Ectodermal cell (in vitro differentiated cells): Measurements from ENCODE around the gene LRP1-AS.

Experiments used
- H3K27ac ChIP-seq: 2 replicates; pipeline ENCODE4 v1.7.0; 2013; ENCODE audit warnings: mild to moderate bottlenecking, low read depth, low read length; ENCODE audit not compliant: insufficient read depth, poor library complexity, severe bottlenecking
- H3K27me3 ChIP-seq: 2 replicates; pipeline ENCODE4 v1.7.0; 2013; ENCODE audit warnings: mild to moderate bottlenecking, low read length; ENCODE audit not compliant: insufficient read depth, control insufficient read depth, poor library complexity, severe bottlenecking
- H3K36me3 ChIP-seq: one replicate; pipeline ENCODE4 v1.7.0; 2013; ENCODE audit warnings: low read length; ENCODE audit not compliant: control insufficient read depth, insufficient read depth
- H3K4me1 ChIP-seq: one replicate; pipeline ENCODE4 v1.7.0; 2013; ENCODE audit warnings: low read length; ENCODE audit not compliant: control insufficient read depth, insufficient read depth
- H3K4me3 ChIP-seq: 2 replicates; pipeline ENCODE4 v1.7.0; 2013; ENCODE audit warnings: low read depth, low read length, control low read depth; ENCODE audit not compliant: insufficient read depth
- H3K9me3 ChIP-seq: 2 replicates; pipeline ENCODE4 v1.7.0; 2013; ENCODE audit warnings: mild to moderate bottlenecking, low read length, moderate library complexity; ENCODE audit not compliant: control insufficient read depth
- WGBS, 2 experiments: methylation state at CpG; one replicate each; pipeline ENCODE4 v1.1.7; 2013; ENCODE audit warnings: missing lambda C conversion rate in 2 of 2; 5-methylcytosine and 5-hydroxymethylcytosine counted together

The LRP1-AS gene

DNA sequence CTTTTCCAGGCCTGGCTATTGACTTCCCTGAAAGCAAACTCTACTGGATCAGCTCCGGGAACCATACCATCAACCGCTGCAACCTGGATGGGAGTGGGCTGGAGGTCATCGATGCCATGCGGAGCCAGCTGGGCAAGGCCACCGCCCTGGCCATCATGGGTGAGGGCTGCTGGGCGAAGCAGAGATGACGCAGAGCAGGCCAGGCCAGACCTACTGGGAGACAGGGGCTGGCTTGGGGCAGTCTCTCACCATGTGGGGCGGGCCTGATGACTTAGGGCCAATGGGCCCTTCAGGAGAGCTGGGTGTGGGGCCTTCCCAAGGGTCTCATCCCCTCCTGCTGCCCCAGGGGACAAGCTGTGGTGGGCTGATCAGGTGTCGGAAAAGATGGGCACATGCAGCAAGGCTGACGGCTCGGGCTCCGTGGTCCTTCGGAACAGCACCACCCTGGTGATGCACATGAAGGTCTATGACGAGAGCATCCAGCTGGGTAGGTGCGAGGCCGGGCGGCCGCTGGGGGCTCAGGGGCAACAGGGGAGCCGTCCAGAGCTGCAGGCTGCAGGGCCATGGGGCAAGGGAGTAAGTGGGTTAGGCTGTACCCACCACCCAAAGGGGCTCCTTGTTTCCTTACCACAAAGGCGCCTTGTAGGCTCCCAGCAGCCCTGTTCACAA lies 33.0 kb upstream of the LRP1-AS start:
- H3K9me3 ChIP-seq = no peaks in the 10 kb centered on the region

DNA sequence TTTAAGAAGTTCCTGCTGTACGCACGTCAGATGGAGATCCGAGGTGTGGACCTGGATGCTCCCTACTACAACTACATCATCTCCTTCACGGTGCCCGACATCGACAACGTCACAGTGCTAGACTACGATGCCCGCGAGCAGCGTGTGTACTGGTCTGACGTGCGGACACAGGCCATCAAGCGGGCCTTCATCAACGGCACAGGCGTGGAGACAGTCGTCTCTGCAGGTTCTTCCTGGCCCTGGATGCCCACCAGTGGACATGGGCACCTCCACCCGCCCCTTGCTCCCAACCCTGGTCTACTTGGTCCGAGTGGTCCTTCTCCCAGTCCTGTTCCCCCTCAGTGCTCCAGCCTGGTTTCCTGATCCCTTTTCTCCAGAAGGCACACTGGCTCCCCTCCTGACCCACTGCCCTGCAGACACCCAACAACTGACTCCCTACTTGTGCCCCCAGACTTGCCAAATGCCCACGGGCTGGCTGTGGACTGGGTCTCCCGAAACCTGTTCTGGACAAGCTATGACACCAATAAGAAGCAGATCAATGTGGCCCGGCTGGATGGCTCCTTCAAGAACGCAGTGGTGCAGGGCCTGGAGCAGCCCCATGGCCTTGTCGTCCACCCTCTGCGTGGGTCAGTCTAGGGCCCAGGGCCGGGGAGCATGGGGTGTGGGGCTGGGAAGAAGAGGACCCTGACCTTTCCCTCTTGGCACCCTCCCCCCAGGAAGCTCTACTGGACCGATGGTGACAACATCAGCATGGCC lies 32.1 kb upstream of the LRP1-AS start:
- no peak overlapping the region for H3K27ac ChIP-seq
- 96% methylated on average over 27 of the region's 27 CpGs for WGBS, 2 experiments
- H3K36me3 ChIP-seq = peaks cover 57% of the 10 kb centered on the region
- H3K4me3 ChIP-seq = no peak overlapping the region
- H3K4me1 ChIP-seq = no peaks in the 10 kb centered on the region
- H3K9me3 ChIP-seq = no peaks in the 10 kb centered on the region
- H3K27me3 ChIP-seq = no peaks in the 10 kb centered on the region

More for the DNA sequence above, 33.0 kb upstream of the LRP1-AS start:
- 94% methylated on average over 20 of the region's 20 CpGs for WGBS, 2 experiments
- no peak overlapping the region for H3K27ac ChIP-seq
- no peaks in the 10 kb centered on the region for H3K27me3 ChIP-seq
- H3K4me3 ChIP-seq = no peak overlapping the region
- H3K36me3 ChIP-seq = peaks cover 67% of the 10 kb centered on the region
- no peaks in the 10 kb centered on the region for H3K4me1 ChIP-seq

DNA sequence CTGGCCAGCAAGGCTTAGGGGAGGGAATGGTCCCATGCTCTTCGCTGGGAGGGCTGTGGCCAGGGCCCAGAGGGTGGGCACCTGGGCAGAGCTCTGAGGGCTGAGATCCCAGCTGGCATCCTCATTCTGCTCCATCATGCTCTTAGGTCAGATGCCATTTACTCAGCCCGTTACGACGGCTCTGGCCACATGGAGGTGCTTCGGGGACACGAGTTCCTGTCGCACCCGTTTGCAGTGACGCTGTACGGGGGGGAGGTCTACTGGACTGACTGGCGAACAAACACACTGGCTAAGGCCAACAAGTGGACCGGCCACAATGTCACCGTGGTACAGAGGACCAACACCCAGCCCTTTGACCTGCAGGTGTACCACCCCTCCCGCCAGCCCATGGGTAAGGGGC lies 30.8 kb upstream of the LRP1-AS start:
- H3K27ac ChIP-seq = no peak overlapping the region
- H3K27me3 ChIP-seq = no peaks in the 10 kb centered on the region
- 95 to 96% methylated on average over 14 of the region's 14 CpGs for WGBS, 2 experiments
- no peaks in the 10 kb centered on the region for H3K4me1 ChIP-seq
- peaks cover 54% of the 10 kb centered on the region for H3K36me3 ChIP-seq
- H3K9me3 ChIP-seq = no peaks in the 10 kb centered on the region
- no peak overlapping the region for H3K4me3 ChIP-seq

DNA sequence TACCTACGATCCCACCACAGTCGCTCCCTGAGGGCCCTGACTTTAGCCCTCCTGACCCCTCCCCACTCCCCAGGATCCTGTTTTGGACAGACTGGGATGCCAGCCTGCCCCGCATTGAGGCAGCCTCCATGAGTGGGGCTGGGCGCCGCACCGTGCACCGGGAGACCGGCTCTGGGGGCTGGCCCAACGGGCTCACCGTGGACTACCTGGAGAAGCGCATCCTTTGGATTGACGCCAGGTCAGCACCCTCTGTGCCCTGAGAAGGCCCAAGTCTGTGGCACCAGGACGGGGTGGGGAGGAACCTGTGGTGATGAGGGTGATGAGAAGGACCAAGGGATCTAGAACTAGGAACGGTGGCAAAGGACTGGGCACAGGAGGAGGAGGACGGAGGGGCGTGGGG lies 29.9 kb upstream of the LRP1-AS start:
- Histone ChIP-seq H3K27ac (no peak overlapping the region), H3K4me1 (no peaks in the 10 kb centered on the region), H3K4me3 (no peak overlapping the region), H3K9me3 (no peaks in the 10 kb centered on the region), H3K36me3 (peaks cover 53% of the 10 kb centered on the region), H3K27me3 (no peaks in the 10 kb centered on the region)
- WGBS, 2 experiments = 96 to 98% methylated on average over 16 of the region's 16 CpGs

DNA sequence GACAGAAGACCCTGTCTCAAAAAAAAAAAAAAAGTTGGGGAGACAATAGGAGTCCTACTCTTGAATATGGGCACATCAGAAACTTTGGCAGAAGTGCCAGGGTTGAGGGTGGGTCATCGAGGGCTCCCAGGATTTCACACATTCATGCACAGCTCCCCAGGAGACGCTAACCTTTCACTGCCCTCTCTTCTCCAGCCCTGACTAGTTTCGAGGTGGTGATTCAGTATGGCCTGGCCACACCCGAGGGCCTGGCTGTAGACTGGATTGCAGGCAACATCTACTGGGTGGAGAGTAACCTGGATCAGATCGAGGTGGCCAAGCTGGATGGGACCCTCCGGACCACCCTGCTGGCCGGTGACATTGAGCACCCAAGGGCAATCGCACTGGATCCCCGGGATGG lies 29.4 kb upstream of the LRP1-AS start:
- H3K27me3 ChIP-seq = no peaks in the 10 kb centered on the region
- H3K36me3 ChIP-seq = peaks cover 53% of the 10 kb centered on the region
- 94 to 95% methylated on average over 9 of the region's 9 CpGs for WGBS, 2 experiments
- no peaks in the 10 kb centered on the region for H3K9me3 ChIP-seq
- H3K4me1 ChIP-seq = no peaks in the 10 kb centered on the region
- no peak overlapping the region for H3K4me3 ChIP-seq
- H3K27ac ChIP-seq = no peak overlapping the region

DNA sequence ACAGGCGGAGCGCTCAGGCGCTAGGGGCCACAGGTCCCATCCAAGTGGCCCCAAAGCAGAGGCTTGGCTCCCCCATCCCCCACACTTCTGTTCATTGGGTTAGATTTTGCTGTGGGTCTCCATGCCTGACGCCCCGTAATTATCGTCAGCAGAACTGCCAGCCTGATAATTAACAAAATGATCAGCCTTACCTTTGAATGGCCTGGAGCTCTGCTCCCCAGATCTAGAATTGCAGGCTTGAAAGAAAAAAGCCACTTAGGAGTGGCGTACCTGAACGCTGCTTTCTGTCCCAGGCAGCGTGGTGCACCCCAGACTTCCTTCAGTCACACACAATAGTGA lies 28.7 kb upstream of the LRP1-AS start:
- no peaks in the 10 kb centered on the region for H3K27me3 ChIP-seq
- H3K36me3 ChIP-seq = peaks cover 54% of the 10 kb centered on the region
- 93% methylated on average over 9 of the region's 9 CpGs for WGBS, 2 experiments
- no peaks in the 10 kb centered on the region for H3K4me1 ChIP-seq
- H3K27ac ChIP-seq = no peak overlapping the region
- no peaks in the 10 kb centered on the region for H3K9me3 ChIP-seq
- no peak overlapping the region for H3K4me3 ChIP-seq

DNA sequence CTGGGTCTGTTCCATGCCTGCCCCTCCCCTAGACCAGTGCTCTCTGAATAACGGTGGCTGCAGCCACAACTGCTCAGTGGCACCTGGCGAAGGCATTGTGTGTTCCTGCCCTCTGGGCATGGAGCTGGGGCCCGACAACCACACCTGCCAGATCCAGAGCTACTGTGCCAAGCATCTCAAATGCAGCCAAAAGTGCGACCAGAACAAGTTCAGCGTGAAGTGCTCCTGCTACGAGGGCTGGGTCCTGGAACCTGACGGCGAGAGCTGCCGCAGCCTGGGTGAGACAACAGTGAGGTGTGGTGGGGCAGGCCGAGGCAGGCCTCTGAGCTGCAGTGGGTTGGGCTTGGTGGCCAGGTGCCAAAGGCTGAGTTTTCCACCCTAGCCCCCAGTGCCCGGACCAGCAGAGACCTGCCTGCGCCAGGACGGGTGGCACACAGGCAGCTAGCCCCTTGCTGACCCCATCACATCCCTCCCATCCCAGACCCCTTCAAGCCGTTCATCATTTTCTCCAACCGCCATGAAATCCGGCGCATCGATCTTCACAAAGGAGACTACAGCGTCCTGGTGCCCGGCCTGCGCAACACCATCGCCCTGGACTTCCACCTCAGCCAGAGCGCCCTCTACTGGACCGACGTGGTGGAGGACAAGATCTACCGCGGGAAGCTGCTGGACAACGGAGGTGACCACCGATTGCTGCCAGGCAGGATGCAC lies 28.2 kb upstream of the LRP1-AS start:
- Histone ChIP-seq H3K27me3 (no peaks in the 10 kb centered on the region), H3K4me1 (no peaks in the 10 kb centered on the region), H3K4me3 (no peak overlapping the region), H3K36me3 (peaks cover 52% of the 10 kb centered on the region), H3K27ac (no peak overlapping the region), H3K9me3 (no peaks in the 10 kb centered on the region)
- 78 to 79% methylated on average over 29 of the region's 29 CpGs for WGBS, 2 experiments

DNA sequence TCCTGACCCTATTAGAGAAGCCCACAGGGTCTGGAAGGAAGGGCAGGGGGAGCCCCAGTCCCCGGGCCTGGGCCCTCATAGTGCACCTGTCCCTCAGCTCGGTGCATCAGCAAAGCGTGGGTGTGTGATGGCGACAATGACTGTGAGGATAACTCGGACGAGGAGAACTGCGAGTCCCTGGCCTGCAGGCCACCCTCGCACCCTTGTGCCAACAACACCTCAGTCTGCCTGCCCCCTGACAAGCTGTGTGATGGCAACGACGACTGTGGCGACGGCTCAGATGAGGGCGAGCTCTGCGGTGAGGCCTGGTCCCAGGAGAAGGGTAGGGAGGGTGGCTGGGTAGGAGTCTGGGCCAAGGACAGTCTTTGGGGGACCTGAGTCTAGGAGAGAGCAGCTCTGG lies 26.3 kb upstream of the LRP1-AS start:
- no peaks in the 10 kb centered on the region for H3K9me3 ChIP-seq
- H3K27me3 ChIP-seq = no peaks in the 10 kb centered on the region
- no peaks in the 10 kb centered on the region for H3K4me1 ChIP-seq
- H3K4me3 ChIP-seq = no peak overlapping the region
- 96 to 97% methylated on average over 14 of the region's 14 CpGs for WGBS, 2 experiments
- H3K27ac ChIP-seq = no peak overlapping the region
- H3K36me3 ChIP-seq = peaks cover 39% of the 10 kb centered on the region

DNA sequence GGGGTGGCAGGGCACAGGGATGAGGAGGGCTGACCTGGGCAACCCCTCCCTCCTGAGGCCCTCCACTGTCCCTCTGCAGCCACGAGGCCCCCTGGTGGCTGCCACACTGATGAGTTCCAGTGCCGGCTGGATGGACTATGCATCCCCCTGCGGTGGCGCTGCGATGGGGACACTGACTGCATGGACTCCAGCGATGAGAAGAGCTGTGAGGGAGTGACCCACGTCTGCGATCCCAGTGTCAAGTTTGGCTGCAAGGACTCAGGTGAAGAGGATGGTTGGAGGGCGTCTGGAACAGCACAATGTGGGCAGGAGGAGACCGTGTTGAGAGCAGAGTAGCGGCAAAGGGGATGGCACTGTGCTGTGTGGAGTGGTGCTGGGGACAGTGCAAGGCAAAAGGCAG lies 25.7 kb upstream of the LRP1-AS start:
- H3K4me3 ChIP-seq = no peak overlapping the region
- WGBS, 2 experiments = 81% methylated on average over 11 of the region's 11 CpGs
- H3K36me3 ChIP-seq = peaks cover 39% of the 10 kb centered on the region
- H3K27ac ChIP-seq = no peak overlapping the region
- no peaks in the 10 kb centered on the region for H3K27me3 ChIP-seq
- no peaks in the 10 kb centered on the region for H3K4me1 ChIP-seq
- H3K9me3 ChIP-seq = no peaks in the 10 kb centered on the region

DNA sequence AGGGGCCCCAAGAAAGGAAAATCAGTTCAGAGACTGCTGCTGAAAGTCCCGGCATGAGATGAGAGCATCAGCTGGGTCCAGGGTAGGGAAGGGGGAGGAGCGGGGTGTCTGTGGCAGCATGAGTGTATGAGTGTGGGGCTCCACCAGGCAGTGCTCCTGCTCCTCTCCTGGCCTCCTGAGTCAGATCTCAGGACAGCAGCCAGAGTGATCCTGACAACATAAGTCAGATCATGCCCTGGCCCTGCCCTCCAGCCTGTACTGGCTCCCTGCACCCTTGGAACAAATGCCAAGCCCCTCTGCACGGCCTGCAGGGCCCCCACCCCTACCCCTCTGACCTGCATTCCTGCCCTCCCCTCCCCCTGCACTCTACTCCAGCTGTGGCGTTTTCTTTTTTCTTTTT lies 24.2 kb upstream of the LRP1-AS start:
- H3K4me3 ChIP-seq = no peak overlapping the region
- 71 to 79% methylated on average over 4 of the region's 4 CpGs for whole genome bisulfite sequencing, 2 experiments
- peaks cover 39% of the 10 kb centered on the region for H3K36me3 ChIP-seq
- no peaks in the 10 kb centered on the region for H3K27me3 ChIP-seq
- no peak overlapping the region for H3K27ac ChIP-seq
- H3K4me1 ChIP-seq = no peaks in the 10 kb centered on the region
- H3K9me3 ChIP-seq = no peaks in the 10 kb centered on the region
